Testis (tissue), 5 donors: ENCODE results near the gene WASF2. TPM values are rescaled to one million over a fixed set of nuclear protein-coding genes. Genes with fewer than 3 reads are reported as not detected.
"Not testable (repeated sequence)": the region's sequence is repeated elsewhere in the genome, so short reads cannot be mapped to it uniquely, and the experiment has no call there.

Source experiments
- DNase-seq: peaks from one replicate; pipeline ENCODE4 v3.0.0-alpha.2; 2019
- H3K27ac ChIP-seq, 2 donors: fragments of 200-600 bp; sonication (generic); one replicate each; pipeline ENCODE4 v1.5.1; 2019
- H3K27me3 ChIP-seq: fragments of 200-600 bp; sonication (generic); one replicate; pipeline ENCODE4 v1.5.1; 2019
- H3K36me3 ChIP-seq: fragments of 200-600 bp; sonication (generic); one replicate; pipeline ENCODE4 v1.5.1; 2017; ENCODE audit warnings: low read depth; ENCODE audit errors: missing control alignments
- H3K4me1 ChIP-seq: fragments of 200-600 bp; sonication (generic); one replicate; pipeline ENCODE4 v1.5.1; 2019
- H3K4me3 ChIP-seq, 2 donors: fragments of 200-600 bp; sonication (generic); one replicate each; pipeline ENCODE4 v1.5.1; 2017 to 2019
- H3K9me3 ChIP-seq: fragments of 200-600 bp; sonication (generic); one replicate; pipeline ENCODE4 v1.5.1; 2017
- POLR2A ChIP-seq: fragments of 450-650 bp; IDR thresholded peaks from one replicate; pipeline ENCODE4 v1.6.1; 2017; ENCODE audit warnings: antibody characterized with exemption, mild to moderate bottlenecking, moderate library complexity
- WGBS, 2 donors: methylation state at CpG; one replicate each; pipeline ENCODE4 v1.1.5; 2018; 5-methylcytosine and 5-hydroxymethylcytosine counted together
- intact Hi-C: fragments of 100-400 bp; cut with DNase I; formaldehyde crosslinking; loops from one replicate; pipeline ENCODE4 v1.15.1; 2023; ENCODE audit warnings: low total_unique reads
- long read RNA-seq, 2 donors: transcript quantifications; one replicate each; lab custom pipeline, GENCODE V29; 2026
- polyA plus RNA-seq: library from polyadenylated mRNA; stranded (reverse); fragments of 350-450 nt; fragmentation: Illumina TruSeq; extraction: RNeasy Lipid Tissue Mini Kit (QIAGEN cat#74804); gene quantifications from one replicate; pipeline ENCODE4 v1.2.3, GENCODE V29; 2014; ENCODE audit warnings: low read depth, low replicate concordance; ENCODE audit not compliant: insufficient read depth
- total RNA-seq, 2 donors: library from RNA; depleted of rRNA; stranded (reverse); fragments of >200 nt; gene quantifications; one replicate each; pipeline ENCODE4 v1.2.3, GENCODE V29; 2016
- TF ChIP-seq, protein P1 (sequence below), 3 experiments: fragments of 450-650 bp in 2 of 3; fragments of 200-600 bp in 1 of 3; sonication (generic) in 1 of 3; IDR thresholded peaks; one replicate each; pipeline ENCODE4 v1.5.1; 2016 to 2019; ENCODE audit warnings: antibody characterized with exemption in 3 of 3, mild to moderate bottlenecking in 2 of 3, moderate library complexity in 1 of 3

WASF2 gene, protein sequence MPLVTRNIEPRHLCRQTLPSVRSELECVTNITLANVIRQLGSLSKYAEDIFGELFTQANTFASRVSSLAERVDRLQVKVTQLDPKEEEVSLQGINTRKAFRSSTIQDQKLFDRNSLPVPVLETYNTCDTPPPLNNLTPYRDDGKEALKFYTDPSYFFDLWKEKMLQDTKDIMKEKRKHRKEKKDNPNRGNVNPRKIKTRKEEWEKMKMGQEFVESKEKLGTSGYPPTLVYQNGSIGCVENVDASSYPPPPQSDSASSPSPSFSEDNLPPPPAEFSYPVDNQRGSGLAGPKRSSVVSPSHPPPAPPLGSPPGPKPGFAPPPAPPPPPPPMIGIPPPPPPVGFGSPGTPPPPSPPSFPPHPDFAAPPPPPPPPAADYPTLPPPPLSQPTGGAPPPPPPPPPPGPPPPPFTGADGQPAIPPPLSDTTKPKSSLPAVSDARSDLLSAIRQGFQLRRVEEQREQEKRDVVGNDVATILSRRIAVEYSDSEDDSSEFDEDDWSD
- total RNA-seq (10 to 100 TPM; 57.8 to 58.0 TPM), polyA plus RNA-seq (128 TPM)
- long read RNA-seq, donor 1, full-length matches to known transcripts: 14 of 106 reads
- long read RNA-seq, donor 1, partial matches to known transcripts: 92 of 106 reads
- long read RNA-seq, donor 1, other reads (novel, unspliced or antisense): 0 of 106 reads
- long read RNA-seq, donor 2, full-length matches to known transcripts: 12 of 59 reads
- long read RNA-seq, donor 2, partial matches to known transcripts: 47 of 59 reads
- long read RNA-seq, donor 2, other reads (novel, unspliced or antisense): 0 of 59 reads

- TF ChIP-seq POLR2A: peak; percentile 98
- TF ChIP-seq, protein P1, sequence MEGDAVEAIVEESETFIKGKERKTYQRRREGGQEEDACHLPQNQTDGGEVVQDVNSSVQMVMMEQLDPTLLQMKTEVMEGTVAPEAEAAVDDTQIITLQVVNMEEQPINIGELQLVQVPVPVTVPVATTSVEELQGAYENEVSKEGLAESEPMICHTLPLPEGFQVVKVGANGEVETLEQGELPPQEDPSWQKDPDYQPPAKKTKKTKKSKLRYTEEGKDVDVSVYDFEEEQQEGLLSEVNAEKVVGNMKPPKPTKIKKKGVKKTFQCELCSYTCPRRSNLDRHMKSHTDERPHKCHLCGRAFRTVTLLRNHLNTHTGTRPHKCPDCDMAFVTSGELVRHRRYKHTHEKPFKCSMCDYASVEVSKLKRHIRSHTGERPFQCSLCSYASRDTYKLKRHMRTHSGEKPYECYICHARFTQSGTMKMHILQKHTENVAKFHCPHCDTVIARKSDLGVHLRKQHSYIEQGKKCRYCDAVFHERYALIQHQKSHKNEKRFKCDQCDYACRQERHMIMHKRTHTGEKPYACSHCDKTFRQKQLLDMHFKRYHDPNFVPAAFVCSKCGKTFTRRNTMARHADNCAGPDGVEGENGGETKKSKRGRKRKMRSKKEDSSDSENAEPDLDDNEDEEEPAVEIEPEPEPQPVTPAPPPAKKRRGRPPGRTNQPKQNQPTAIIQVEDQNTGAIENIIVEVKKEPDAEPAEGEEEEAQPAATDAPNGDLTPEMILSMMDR (IDR thresholded peaks at IDR 0.05): peak in 1 of 3 experiments; percentile 11
- Histone ChIP-seq H3K4me3 (peak within 1 kb of the TSS; percentile 98 to 100), H3K27ac (peak within 1 kb of the TSS; percentile 100), H3K9me3 (no peaks in the 10 kb centered on the region), H3K4me1 (peaks cover 33% of the 10 kb centered on the region), H3K36me3 (no peaks in the 10 kb centered on the region), H3K27me3 (no peaks in the 10 kb centered on the region)
- DNase-seq: peak; percentile 98
- intact Hi-C loops: no loop called here
- WGBS, 2 donors: 0 to 1% methylated on average over 34 to 41 of the region's 50 CpGs
Measured at GRCh38 chr1:27489973-27490741, at the start of gene WASF2. Gene WASF2 (minus strand): TSS chr1:27490167. CDS start chr1:27428890, 61,277 bp downstream.

- Histone ChIP-seq H3K36me3 (no peaks in the 10 kb centered on the region), H3K4me3 (no peak overlapping the region), H3K27me3 (no peaks in the 10 kb centered on the region), H3K4me1 (peaks cover 44% of the 10 kb centered on the region), H3K27ac (no peak overlapping the region), H3K9me3 (no peaks in the 10 kb centered on the region)
- intact Hi-C loops: no loop called here
- DNase-seq: no peak
- TF ChIP-seq, protein P1 (IDR thresholded peaks at IDR 0.05): no peak
- TF ChIP-seq POLR2A: no peak
- 53 to 66% methylated on average over 3 of the region's 3 CpGs for WGBS, 2 donors
Measured at GRCh38 chr1:27538793-27539192, 48.8 kb upstream of the WASF2 start.

- WGBS, 2 donors: 85 to 92% methylated on average over 4 of the region's 4 CpGs
- H3K9me3 ChIP-seq, DNase-seq, H3K27ac ChIP-seq, H3K27me3 ChIP-seq, H3K4me3 ChIP-seq, intact Hi-C loops, H3K36me3 ChIP-seq: not testable (repeated sequence)
- H3K4me1 ChIP-seq: peaks cover 39% of the 10 kb centered on the region
Measured at GRCh38 chr1:27538305-27538676, 48.3 kb upstream of the WASF2 start.

GRCh38 chr1:27536767-27537166, 46.8 kb upstream of the WASF2 start:
- Histone ChIP-seq H3K36me3 (no peaks in the 10 kb centered on the region), H3K4me1 (peaks cover 24% of the 10 kb centered on the region)

More at GRCh38 chr1:27536767-27537166, 46.8 kb upstream of the WASF2 start:
- TF ChIP-seq, protein P1 (IDR thresholded peaks at IDR 0.05): no peak
- no peak for TF ChIP-seq POLR2A
- whole genome bisulfite sequencing, 2 donors: 36 to 47% methylated on average over 7 to 11 of the region's 11 CpGs
- H3K27me3 ChIP-seq: no peaks in the 10 kb centered on the region
- intact Hi-C loops: no loop called here
- DNase-seq: peak; percentile 55
- no peak overlapping the region for H3K4me3 ChIP-seq
- peak overlapping the region; percentile 16 to 53 for H3K27ac ChIP-seq
- H3K9me3 ChIP-seq: no peaks in the 10 kb centered on the region
